H1 (cell line): Measurements from ENCODE around the gene ICE1. TPM values are rescaled to one million over a fixed set of nuclear protein-coding genes. Genes with fewer than 3 reads are reported as not detected.

ENCODE experiments used
- EZH2 ChIP-seq: fragments of 200-600 bp; sonication (generic); IDR thresholded peaks from 2 replicates; pipeline ENCODE4 v1.7.1; 2012; ENCODE audit warnings: low read depth, mild to moderate bottlenecking, moderate library complexity, low read length, inconsistent platforms; ENCODE audit not compliant: severe bottlenecking
- SP4 ChIP-seq: IDR thresholded peaks from 2 replicates; pipeline ENCODE4 v1.6.1; 2012; ENCODE audit warnings: low read length, inconsistent platforms
- polyA plus RNA-seq, 7 experiments: library from polyadenylated mRNA; depleted of rRNA in 3 of 7; stranded (reverse) in 5 of 7; unstranded in 2 of 7; fragments of >200 nt in 5 of 7; fragments of 200-250 nt in 2 of 7; gene quantifications; 1 replicate in 5 of 7; 2 replicates in 1 of 7; 4 replicates in 1 of 7; pipeline versions ENCODE4 v1.2.1 to v1.2.3, GENCODE V29; 2011 to 2013; ENCODE audit warnings: missing spikeins in 2 of 7, mixed read lengths in 2 of 7
- total RNA-seq: library from RNA; stranded (reverse); fragmentation: NEBNext Ultra II Directional; extraction: Animal tissue kit (Norgen Biotek cat#: 25700); gene quantifications from 2 replicates; pipeline ENCODE4 v1.2.1, GENCODE V29; 2021

The ICE1 gene
- total and polyA plus RNA-seq, 2 of the 8 experiments (the other 6 are each of a cell fraction or from before 2014, with no cell fraction given), result 11.8 to 53.9 TPM

- no peak for TF ChIP-seq EZH2
- no peak for TF ChIP-seq SP4
These were observed 74.8 kb downstream of the ICE1 start (continued) for GRCh38 chr5:5497152-5497788.
